ENCODE results near the gene ACAA2.

GRCh38 chr18:49859725-49860124 is 46.4 kb upstream of the ACAA2 start:
- TF ChIP-seq SMAD5 (IDR thresholded peaks at IDR 0.05; ENCODE audit: low read depth) (no peak), EP300 (IDR thresholded peaks at IDR 0.05; ENCODE audit: borderline replicate concordance in 1 of 2, control insufficient read depth in 1 of 2, low read depth in 2 of 2, low read length in 2 of 2) (no peak), EZH2 (IDR thresholded peaks at IDR 0.05; ENCODE audit: borderline replicate concordance, control insufficient read depth, low read depth, low read length) (no peak), LARP7 (IDR thresholded peaks at IDR 0.05) (no peak), CEBPB (IDR thresholded peaks at IDR 0.05; ENCODE audit: borderline replicate concordance in 1 of 2, low read depth in 2 of 2, low read length in 2 of 2) (no peak), ELK1 (IDR thresholded peaks at IDR 0.05; ENCODE audit: low read depth, low read length) (no peak), USF2 (IDR thresholded peaks at IDR 0.05; ENCODE audit: borderline replicate concordance, low read depth, low read length) (no peak), ZBTB33 (IDR thresholded peaks at IDR 0.05) (no peak), FOS (IDR thresholded peaks at IDR 0.05; ENCODE audit: borderline replicate concordance, extremely low read depth, insufficient read length) (no peak), NBN (IDR thresholded peaks at IDR 0.05) (no peak)
- TF ChIP-seq, protein P1, sequence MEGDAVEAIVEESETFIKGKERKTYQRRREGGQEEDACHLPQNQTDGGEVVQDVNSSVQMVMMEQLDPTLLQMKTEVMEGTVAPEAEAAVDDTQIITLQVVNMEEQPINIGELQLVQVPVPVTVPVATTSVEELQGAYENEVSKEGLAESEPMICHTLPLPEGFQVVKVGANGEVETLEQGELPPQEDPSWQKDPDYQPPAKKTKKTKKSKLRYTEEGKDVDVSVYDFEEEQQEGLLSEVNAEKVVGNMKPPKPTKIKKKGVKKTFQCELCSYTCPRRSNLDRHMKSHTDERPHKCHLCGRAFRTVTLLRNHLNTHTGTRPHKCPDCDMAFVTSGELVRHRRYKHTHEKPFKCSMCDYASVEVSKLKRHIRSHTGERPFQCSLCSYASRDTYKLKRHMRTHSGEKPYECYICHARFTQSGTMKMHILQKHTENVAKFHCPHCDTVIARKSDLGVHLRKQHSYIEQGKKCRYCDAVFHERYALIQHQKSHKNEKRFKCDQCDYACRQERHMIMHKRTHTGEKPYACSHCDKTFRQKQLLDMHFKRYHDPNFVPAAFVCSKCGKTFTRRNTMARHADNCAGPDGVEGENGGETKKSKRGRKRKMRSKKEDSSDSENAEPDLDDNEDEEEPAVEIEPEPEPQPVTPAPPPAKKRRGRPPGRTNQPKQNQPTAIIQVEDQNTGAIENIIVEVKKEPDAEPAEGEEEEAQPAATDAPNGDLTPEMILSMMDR (IDR thresholded peaks at IDR 0.05 in 2 of 3, conservative IDR thresholded peaks at IDR 0.05 in 1 of 3; ENCODE audit: control insufficient read depth in 2 of 3, extremely low read depth in 1 of 3, insufficient read depth in 1 of 3, low read depth in 3 of 3, low read length in 3 of 3): no peak
- TF ChIP-seq, protein P2, sequence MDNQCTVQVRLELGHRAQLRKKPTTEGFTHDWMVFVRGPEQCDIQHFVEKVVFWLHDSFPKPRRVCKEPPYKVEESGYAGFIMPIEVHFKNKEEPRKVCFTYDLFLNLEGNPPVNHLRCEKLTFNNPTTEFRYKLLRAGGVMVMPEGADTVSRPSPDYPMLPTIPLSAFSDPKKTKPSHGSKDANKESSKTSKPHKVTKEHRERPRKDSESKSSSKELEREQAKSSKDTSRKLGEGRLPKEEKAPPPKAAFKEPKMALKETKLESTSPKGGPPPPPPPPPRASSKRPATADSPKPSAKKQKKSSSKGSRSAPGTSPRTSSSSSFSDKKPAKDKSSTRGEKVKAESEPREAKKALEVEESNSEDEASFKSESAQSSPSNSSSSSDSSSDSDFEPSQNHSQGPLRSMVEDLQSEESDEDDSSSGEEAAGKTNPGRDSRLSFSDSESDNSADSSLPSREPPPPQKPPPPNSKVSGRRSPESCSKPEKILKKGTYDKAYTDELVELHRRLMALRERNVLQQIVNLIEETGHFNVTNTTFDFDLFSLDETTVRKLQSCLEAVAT (IDR thresholded peaks at IDR 0.05): no peak
